Activated naive CD4-positive, alpha-beta T cell treated with anti-CD3 and anti-CD28 coated beads, Interleukin-2, amount 10 ng/mL, durations not matched to agents 7 days and 5 days (primary cell): ENCODE data around the gene KRT82.
"Not testable (repeated sequence)": the region's sequence is repeated elsewhere in the genome, so short reads cannot be mapped to it uniquely, and the experiment has no call there.

ENCODE experiments used
- CTCF ChIA-PET: fragments of 350-600 bp; sonication (Branson Sonifier 250); formaldehyde crosslinking; loops from one replicate; lab custom pipeline; 2021; ENCODE audit warnings: antibody characterized with exemption; lab: Charles Lee
- DNase-seq: peaks from one replicate; pipeline ENCODE4 v3.0.0-alpha.2; 2020
- H3K27ac Mint-ChIP-seq: one replicate; pipeline ENCODE4 v1.8.0; 2021; ENCODE audit warnings: mild to moderate bottlenecking, moderate library complexity, mixed read lengths
- H3K27me3 Mint-ChIP-seq: one replicate; pipeline ENCODE4 v1.8.0; 2021; ENCODE audit warnings: mild to moderate bottlenecking, mixed read lengths
- H3K36me3 Mint-ChIP-seq: one replicate; pipeline ENCODE4 v1.8.0; 2021; ENCODE audit warnings: mixed read lengths
- H3K4me1 Mint-ChIP-seq: one replicate; pipeline ENCODE4 v1.8.0; 2021; ENCODE audit warnings: mixed read lengths
- H3K4me3 Mint-ChIP-seq: one replicate; pipeline ENCODE4 v1.8.0; 2021; ENCODE audit warnings: mild to moderate bottlenecking, moderate library complexity, mixed read lengths
- H3K9me3 Mint-ChIP-seq: one replicate; pipeline ENCODE4 v1.8.0; 2021; ENCODE audit warnings: mixed read lengths

The KRT82 gene

DNA sequence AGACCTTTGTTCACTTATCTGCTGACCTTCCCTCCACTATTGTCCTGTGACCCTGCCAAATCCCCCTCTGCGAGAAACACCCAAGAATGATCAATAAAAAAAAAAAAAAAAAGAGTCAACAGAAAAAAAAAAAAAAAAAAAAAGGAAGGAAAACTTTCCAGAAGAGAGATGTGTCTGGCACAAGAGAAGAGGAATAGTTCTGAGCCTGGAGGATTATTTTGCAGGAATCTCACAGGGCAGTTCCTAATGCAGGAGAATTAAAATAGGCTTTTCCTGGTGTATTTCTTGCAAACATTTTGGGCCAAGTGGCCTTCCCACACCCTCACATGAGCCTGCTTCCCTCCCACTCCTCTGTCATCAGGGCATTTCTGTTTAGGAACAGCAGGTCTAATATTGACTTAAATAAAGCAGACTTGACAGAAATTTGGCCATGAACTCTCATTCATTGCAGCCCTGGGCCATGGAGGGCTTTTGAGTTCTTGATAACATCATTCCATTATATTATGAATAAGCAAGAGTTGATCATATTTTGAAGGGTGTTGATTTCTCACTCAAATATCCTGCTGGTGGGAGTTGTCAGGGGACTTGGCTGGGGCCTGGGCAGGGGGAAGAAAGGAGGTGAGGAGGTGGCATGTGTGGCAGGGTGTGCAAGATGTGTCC lies 4.6 kb upstream of the KRT82 start:
- H3K4me3 Mint-ChIP-seq, DNase-seq, H3K36me3 Mint-ChIP-seq, H3K4me1 Mint-ChIP-seq, CTCF ChIA-PET, H3K27ac Mint-ChIP-seq, H3K9me3 Mint-ChIP-seq: not testable (repeated sequence)
- H3K27me3 Mint-ChIP-seq, result peaks cover 14% of the 10 kb centered on the region

DNA sequence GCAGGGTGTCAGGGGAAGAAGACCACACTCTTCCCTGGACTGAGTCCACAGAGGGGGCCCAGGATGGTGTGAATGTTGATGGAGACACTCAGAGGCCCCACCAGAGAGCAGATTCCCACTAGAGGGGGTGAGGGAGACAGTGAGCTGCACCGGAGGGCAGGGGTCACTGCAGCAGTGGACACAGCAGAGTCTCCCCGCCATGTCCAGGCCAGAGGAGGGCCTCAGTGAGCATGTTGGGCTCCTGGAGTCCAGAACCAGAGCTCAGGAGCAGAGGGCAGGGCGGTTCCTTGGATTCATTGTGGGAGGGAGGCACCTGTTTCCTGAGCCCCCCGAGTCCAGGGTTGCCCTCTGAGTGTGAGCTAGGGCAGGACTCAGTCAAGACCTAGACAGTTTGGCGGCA lies 1.8 kb upstream of the KRT82 start:
- CTCF ChIA-PET, result no interaction called here
- no peaks in the 10 kb centered on the region for H3K36me3 Mint-ChIP-seq
- no peak overlapping the region for H3K27ac Mint-ChIP-seq
- no peaks in the 10 kb centered on the region for H3K9me3 Mint-ChIP-seq
- no peak for DNase-seq
- H3K27me3 Mint-ChIP-seq, result peaks cover 11% of the 10 kb centered on the region
- no peaks in the 10 kb centered on the region for H3K4me1 Mint-ChIP-seq
- H3K4me3 Mint-ChIP-seq, result no peak overlapping the region

DNA sequence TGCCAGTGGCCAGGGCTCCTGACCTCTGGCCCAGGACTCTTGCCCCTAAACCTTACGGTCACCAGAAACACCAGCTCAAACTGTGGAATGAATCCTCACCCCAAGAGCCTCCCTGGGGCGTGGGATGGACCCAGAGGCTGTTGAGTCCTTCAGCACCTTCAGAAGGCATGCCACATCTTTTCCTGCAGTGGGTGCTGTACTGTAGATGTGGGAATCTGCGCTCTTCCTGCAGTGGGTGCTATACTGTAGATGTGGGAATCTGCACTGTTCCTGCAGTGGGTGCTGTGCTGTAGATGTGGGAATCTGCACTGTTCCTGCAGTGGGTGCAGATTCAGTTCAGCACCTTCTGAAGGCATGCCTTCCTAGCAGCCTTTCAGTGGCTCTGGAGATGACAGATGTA lies 1.2 kb downstream of the KRT82 start:
- Mint-ChIP-seq H3K27ac (no peak overlapping the region), H3K27me3 (peaks cover 26% of the 10 kb centered on the region), H3K9me3 (no peaks in the 10 kb centered on the region), H3K36me3 (no peaks in the 10 kb centered on the region), H3K4me1 (no peaks in the 10 kb centered on the region), H3K4me3 (no peak overlapping the region)
- DNase-seq, result no peak
- CTCF ChIA-PET, result interaction anchor here (1.3 kb wide), 1 partner anchor 475 kb away, joined by 3 read pairs; no protein-coding TSS in a partner anchor

DNA sequence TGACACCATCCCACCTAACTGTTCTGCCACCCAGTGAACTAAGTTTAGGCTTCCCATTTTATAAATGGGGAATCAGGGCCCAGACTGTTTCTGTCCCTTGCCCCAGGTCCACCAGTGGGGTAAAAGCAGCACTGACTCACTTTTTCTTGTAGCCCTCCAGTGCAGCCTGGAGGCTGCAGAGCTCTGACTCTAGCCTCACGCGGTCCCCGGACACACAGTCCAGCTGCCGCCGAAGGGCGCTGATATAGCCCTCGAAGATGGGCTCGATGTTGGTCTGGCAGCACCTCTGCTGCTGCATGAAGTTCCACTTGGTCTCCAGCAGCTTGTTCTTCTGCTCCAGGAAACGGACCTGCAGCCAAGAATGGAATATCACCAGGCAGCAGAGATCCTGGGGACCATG lies 2.6 kb downstream of the KRT82 start:
- Mint-ChIP-seq H3K4me3 (no peak overlapping the region), H3K27ac (no peak overlapping the region), H3K36me3 (no peaks in the 10 kb centered on the region), H3K9me3 (no peaks in the 10 kb centered on the region), H3K27me3 (peaks cover 29% of the 10 kb centered on the region), H3K4me1 (no peaks in the 10 kb centered on the region)
- DNase-seq, result no peak
- CTCF ChIA-PET, result interaction anchor here (0.7 to 1.2 kb wide), 2 partner anchors 91 to 470 kb away, joined by 3 read pairs; no protein-coding TSS in a partner anchor

DNA sequence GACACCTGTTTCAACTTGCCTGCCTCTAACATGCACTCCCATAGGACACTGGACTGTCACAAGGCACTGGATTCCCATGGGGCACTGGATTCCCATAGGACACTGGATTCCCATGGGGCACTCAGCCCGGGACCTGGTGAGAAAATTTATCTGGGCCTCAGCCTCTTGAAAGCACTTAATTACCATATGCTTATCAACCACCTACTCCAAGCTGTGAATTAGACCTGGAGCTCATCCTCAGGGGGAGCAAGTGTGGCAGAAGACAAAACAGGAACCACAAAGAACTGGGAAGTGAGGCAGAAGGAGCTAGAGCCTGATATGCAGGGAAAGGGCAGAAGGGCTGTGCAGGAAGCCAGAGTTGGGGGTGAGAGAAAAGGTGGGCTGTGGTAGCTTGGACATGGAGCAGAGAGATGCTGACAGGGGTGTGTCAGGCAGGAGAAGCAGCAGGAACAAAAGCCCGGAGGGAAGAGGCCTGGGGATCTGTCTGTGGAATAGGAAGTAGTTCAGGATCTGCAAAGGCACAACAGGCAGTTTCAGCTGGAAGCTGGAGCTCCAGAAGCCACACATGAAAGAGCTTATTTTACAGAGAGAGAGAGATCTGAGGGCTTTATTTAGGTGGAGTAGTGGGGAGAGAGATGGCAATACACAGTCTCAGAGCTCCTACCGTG lies 3.1 kb downstream of the KRT82 start:
- peaks cover 31% of the 10 kb centered on the region for H3K27me3 Mint-ChIP-seq
- H3K4me3 Mint-ChIP-seq, result no peak overlapping the region
- CTCF ChIA-PET, result interaction anchor here (0.7 to 1.2 kb wide), 2 partner anchors 90 to 471 kb away, joined by 3 read pairs; no protein-coding TSS in a partner anchor
- H3K27ac Mint-ChIP-seq, result no peak overlapping the region
- H3K4me1 Mint-ChIP-seq, result no peaks in the 10 kb centered on the region
- no peaks in the 10 kb centered on the region for H3K9me3 Mint-ChIP-seq
- H3K36me3 Mint-ChIP-seq, result no peaks in the 10 kb centered on the region
- no peak for DNase-seq

DNA sequence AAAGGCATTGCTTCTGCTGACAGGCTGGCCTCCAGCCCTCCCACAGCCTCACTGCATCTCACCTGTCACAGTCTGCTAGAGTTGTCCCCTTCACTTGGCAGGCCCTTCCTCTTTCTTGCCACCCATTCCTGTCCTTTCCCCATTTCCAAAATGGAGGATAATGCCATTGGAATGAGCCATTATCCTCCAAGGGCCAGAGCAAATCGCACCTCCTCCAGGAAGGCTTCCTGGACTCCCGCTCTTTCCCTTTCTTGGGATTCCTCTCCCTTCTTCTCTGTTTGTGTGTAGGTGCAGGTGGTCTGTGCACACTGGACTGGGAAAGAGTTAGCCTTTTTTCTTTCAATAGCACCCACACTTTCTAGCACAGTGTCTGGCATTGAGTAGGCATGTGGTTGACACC lies 3.8 kb downstream of the KRT82 start:
- Mint-ChIP-seq H3K4me3 (no peak overlapping the region), H3K27ac (no peak overlapping the region), H3K27me3 (peaks cover 35% of the 10 kb centered on the region), H3K9me3 (no peaks in the 10 kb centered on the region), H3K36me3 (no peaks in the 10 kb centered on the region), H3K4me1 (no peaks in the 10 kb centered on the region)
- DNase-seq, result no peak
- CTCF ChIA-PET, result no interaction called here

DNA sequence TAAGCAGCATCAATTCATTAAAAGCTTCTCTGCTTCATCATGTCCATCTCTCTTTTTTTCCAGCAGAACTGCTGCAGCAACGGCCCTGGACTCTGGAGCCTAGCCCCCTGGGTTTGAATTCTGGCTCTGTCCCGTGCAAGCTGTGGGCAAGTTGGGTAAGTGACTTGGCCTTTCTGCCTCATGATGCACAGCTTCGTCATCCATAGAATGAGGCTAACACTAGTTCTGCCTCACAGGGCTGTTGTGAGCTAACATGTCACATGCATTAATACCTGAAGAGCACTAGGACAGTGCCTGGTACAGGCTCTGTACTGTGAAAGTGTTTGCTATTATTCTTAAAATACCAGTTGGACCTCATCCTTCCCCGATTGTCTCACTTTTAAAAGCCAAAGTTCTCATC lies 4.2 kb downstream of the KRT82 start:
- Mint-ChIP-seq H3K9me3 (no peaks in the 10 kb centered on the region), H3K36me3 (no peaks in the 10 kb centered on the region), H3K27ac (no peak overlapping the region), H3K27me3 (peaks cover 35% of the 10 kb centered on the region), H3K4me3 (no peak overlapping the region), H3K4me1 (no peaks in the 10 kb centered on the region)
- CTCF ChIA-PET, result no interaction called here
- DNase-seq, result no peak

DNA sequence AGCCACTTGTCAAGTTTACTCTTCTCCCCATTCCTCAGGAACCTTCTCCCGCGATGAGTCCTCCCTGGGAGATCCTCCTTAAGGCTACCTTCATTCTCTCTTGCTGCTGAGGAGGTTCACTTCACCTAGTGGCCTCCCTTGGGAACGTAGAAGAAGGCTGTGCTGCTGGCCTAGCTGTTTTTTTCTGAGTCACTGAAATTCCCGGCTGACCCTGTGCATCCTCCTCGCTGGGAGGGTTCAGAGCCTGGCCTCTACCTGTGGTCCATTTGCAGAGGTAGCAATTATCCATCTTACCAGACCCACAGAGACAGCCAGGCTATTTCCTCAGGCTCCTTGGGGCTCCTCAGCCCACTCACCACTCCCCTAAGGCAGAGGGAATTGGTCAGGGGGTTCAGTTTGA lies 4.6 kb downstream of the KRT82 start:
- Mint-ChIP-seq H3K36me3 (no peaks in the 10 kb centered on the region), H3K9me3 (no peaks in the 10 kb centered on the region), H3K4me1 (no peaks in the 10 kb centered on the region), H3K4me3 (no peak overlapping the region), H3K27ac (no peak overlapping the region), H3K27me3 (peaks cover 37% of the 10 kb centered on the region)
- DNase-seq, result no peak
- CTCF ChIA-PET, result no interaction called here

DNA sequence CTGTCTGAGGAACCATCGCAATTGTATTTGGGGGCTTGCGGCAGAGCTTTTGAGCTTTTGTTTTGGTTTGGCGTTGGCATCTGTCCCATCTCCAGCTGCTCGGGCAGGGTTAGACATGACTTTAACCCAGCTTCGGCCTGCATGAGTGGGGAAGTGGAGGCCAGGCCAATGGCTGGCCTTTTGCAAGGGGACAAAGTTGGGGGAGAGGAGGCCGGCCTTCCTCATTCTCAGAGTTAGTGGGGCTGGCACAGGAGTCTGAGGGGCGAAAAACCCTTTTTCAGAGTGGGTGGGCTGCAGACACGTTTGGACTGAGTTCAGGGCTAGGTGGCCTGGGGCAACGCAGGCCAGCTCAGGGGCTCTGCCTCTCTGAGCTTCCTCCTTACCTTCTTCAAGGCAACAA lies 5.2 kb downstream of the KRT82 start:
- CTCF ChIA-PET, result interaction anchor here (1.4 kb wide), 1 partner anchor 10 kb away, joined by 3 read pairs; no protein-coding TSS in a partner anchor

DNA sequence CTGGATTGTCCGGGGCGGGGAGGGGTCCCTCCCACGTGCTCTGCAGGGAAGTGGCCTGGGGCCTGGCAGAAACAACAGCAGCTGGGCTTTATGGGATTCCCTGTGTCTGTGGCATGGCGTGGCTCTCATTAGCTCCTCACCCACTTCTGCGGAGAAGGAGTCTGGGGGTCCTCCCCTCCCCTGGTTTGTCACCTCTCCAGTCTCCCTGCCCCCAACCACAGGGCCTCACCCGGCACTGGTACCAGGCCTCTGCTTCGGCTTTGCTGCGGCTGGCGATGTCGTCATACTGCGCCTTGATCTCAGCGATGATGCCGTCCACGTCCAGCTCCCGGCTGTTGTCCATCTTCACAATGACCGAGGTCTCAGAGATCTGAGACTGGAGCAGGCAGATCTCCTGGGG lies 6.4 kb downstream of the KRT82 start:
- CTCF ChIA-PET, result interaction anchor here (1.4 kb wide), 1 partner anchor 9 kb away, joined by 3 read pairs; no protein-coding TSS in a partner anchor
- no peaks in the 10 kb centered on the region for H3K36me3 Mint-ChIP-seq
- H3K27me3 Mint-ChIP-seq, result peaks cover 45% of the 10 kb centered on the region
- no peaks in the 10 kb centered on the region for H3K9me3 Mint-ChIP-seq
- DNase-seq, result no peak
- H3K4me3 Mint-ChIP-seq, result no peak overlapping the region
- no peak overlapping the region for H3K27ac Mint-ChIP-seq
- no peaks in the 10 kb centered on the region for H3K4me1 Mint-ChIP-seq

More for the DNA sequence above, 5.2 kb downstream of the KRT82 start:
- DNase-seq, result no peak
- no peak overlapping the region for H3K4me3 Mint-ChIP-seq
- peaks cover 38% of the 10 kb centered on the region for H3K27me3 Mint-ChIP-seq
- no peaks in the 10 kb centered on the region for H3K36me3 Mint-ChIP-seq
- H3K9me3 Mint-ChIP-seq, result no peaks in the 10 kb centered on the region
- no peak overlapping the region for H3K27ac Mint-ChIP-seq
- no peaks in the 10 kb centered on the region for H3K4me1 Mint-ChIP-seq

DNA sequence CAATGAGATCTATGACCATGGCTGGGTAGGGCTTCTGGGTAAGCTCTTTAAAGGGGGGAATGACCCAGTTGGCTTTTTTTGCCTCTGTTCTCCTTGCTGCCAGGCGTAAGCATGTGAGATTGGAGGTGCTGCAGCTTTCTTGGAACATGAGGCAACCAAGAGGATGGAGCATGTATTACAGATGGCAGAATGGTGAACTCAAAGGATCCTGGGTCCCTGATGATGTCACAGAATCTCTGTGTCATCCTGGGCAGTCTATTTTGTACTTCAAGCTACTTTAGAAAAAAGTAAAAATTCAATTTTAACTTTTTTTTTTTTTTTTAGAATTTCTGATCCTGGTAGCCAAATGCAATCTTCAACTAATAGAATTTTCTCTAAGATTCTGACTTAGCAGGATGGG lies 8.0 kb downstream of the KRT82 start:
- Mint-ChIP-seq H3K4me3 (no peak overlapping the region), H3K36me3 (no peaks in the 10 kb centered on the region), H3K27ac (no peak overlapping the region), H3K4me1 (no peaks in the 10 kb centered on the region), H3K27me3 (peaks cover 50% of the 10 kb centered on the region), H3K9me3 (no peaks in the 10 kb centered on the region)
- DNase-seq, result no peak
- CTCF ChIA-PET, result interaction anchor here (1.1 kb wide), 1 partner anchor 240 kb away, joined by 4 read pairs; no protein-coding TSS in a partner anchor

DNA sequence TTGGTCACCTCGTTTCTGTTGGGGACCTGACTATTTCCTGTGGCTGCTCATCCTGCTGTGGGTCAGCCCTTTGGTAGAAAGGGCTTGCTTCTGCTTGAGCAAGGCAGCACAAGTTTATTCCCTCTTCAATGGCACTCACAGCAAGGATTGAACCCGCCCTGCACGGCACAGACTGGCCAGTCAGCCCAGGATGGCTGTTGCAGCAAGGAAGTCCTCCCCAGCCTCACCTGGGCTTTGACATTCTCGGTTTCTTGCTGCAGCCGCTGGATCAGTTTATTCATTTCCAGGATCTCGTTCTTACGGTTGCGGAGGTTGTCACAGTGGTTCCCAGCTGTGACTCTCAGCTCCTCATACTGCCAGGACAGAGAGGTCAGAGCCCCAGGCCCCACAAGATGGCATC lies 9.5 kb downstream of the KRT82 start:
- no peaks in the 10 kb centered on the region for H3K36me3 Mint-ChIP-seq
- CTCF ChIA-PET, result interaction anchor here (1.1 to 1.4 kb wide), 3 partner anchors 317 to 483 kb away, joined by 3 to 4 read pairs (median 3); no protein-coding TSS in a partner anchor
- no peaks in the 10 kb centered on the region for H3K9me3 Mint-ChIP-seq
- H3K4me3 Mint-ChIP-seq, result no peak overlapping the region
- peaks cover 44% of the 10 kb centered on the region for H3K27me3 Mint-ChIP-seq
- no peak for DNase-seq
- H3K4me1 Mint-ChIP-seq, result no peaks in the 10 kb centered on the region
- H3K27ac Mint-ChIP-seq, result no peak overlapping the region

DNA sequence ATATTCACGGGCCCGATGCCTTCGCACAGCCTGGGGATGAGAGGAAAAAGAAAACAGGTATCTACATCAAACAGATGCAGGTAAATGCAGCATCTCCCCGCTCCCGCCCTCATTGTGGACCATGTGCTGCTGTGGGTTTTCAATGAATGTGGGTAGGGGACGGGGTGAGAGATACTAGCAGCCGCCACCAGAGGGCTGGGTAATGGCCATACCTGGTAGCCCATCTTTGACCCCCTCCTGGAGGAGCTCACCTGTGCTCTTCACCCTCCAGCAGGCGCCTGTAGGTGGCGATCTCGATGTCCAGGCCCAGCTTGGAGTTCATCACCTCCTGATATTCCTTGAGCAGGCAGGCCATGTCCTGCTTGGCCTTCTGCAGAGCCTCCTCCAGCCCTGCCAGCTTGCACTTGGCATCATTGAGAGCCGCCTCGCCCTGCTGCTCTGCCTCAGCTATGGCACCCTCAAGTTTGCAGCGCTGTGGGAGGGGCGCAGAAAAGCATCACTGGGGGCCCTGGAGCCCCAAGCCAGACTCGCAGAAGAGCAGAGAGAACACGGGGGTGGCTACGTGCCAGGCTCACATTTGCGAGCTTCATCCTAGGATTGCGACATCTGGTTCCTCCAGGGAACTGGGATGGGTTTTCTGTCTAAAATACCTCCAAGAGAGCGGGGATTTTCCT lies 10.2 kb downstream of the KRT82 start:
- Mint-ChIP-seq H3K4me3 (no peak overlapping the region), H3K4me1 (no peaks in the 10 kb centered on the region), H3K9me3 (no peaks in the 10 kb centered on the region), H3K27me3 (peaks cover 41% of the 10 kb centered on the region), H3K27ac (no peak overlapping the region), H3K36me3 (no peaks in the 10 kb centered on the region)
- DNase-seq, result peak; percentile 28
- CTCF ChIA-PET, result interaction anchor here (0.9 to 2.9 kb wide), 5 partner anchors 188 to 484 kb away, joined by 3 to 8 read pairs (median 3); no protein-coding TSS in a partner anchor

DNA sequence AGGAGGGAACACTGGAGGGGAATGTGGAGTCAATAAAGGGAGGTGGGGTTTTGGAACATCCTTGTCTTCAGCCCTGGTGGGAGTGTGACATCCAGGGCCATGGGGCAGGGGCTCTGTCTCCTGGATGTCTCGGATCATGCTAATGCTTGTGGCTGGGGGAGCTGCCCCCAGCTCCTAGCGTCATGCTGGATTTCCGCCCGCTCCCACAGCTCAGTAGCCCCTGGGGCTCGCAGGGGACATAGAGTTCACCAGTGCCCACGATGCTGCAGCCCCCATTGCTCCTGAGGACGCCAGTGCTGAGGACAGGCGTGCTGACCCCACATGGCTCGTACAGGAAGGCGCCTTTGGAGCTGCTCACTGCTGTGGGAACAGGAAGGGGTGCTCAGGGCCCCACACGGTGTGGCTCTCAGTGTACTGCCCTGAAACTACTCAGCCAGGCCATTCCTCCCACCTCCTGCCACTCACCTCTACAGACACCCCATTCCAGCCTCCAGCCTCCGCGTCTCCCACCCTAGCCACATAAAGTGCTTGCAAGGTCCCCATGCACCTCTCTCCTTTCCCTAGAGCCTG lies 11.2 kb downstream of the KRT82 start:
- Mint-ChIP-seq H3K9me3 (no peaks in the 10 kb centered on the region), H3K4me1 (no peaks in the 10 kb centered on the region), H3K4me3 (no peak overlapping the region), H3K36me3 (no peaks in the 10 kb centered on the region), H3K27ac (no peak overlapping the region), H3K27me3 (peaks cover 36% of the 10 kb centered on the region)
- CTCF ChIA-PET, result interaction anchor here (2.9 kb wide), 1 partner anchor 485 kb away, joined by 8 read pairs; no protein-coding TSS in a partner anchor
- DNase-seq, result no peak
